ENCODE measurements around the gene KCMF1. TPM values are rescaled to one million over a fixed set of nuclear protein-coding genes. Genes with fewer than 3 reads are reported as not detected.

KCMF1 gene
- polyA plus RNA-seq, 6 donors from 2014 or later = 19.3 to 41.3 (median 25.9) TPM

- H3K27ac Mint-ChIP-seq = peak overlapping the region in 3 of 6 donors; percentile 11 to 85 (median 78)
- DNase-seq (no peak), ATAC-seq (ENCODE audit: low read depth in 2 of 2) (peak; percentile 41 to 51)
- H3K4me3 Mint-ChIP-seq = peak overlapping the region in 7 of 8 donors; percentile 12 to 87 (median 51)
- peaks cover 3 to 18% of the 10 kb centered on the region in 2 donors for H3K36me3 Mint-ChIP-seq
- no peaks in the 10 kb centered on the region for H3K27me3 Mint-ChIP-seq
- peaks cover 0 to 2% (median 0%) of the 10 kb centered on the region in 7 donors for H3K9me3 Mint-ChIP-seq
- peaks cover 37 to 66% (median 46%) of the 10 kb centered on the region in 3 donors for H3K4me1 Mint-ChIP-seq
Measured at GRCh38 chr2:84959566-84960506, 11.1 kb upstream of the KCMF1 start.

- Mint-ChIP-seq H3K9me3 (peaks cover 0 to 4% (median 0%) of the 10 kb centered on the region in 7 donors), H3K27me3 (no peaks in the 10 kb centered on the region), H3K27ac (peak overlapping the region in 3 of 6 donors; percentile 31 to 57 (median 53)), H3K36me3 (peaks cover 5 to 22% of the 10 kb centered on the region in 2 donors), H3K4me3 (peak overlapping the region in 1 of 8 donors; percentile 2), H3K4me1 (peaks cover 43 to 68% (median 56%) of the 10 kb centered on the region in 3 donors)
- ATAC-seq (ENCODE audit: low read depth in 2 of 2) = no peak
- DNase-seq = no peak
Measured at GRCh38 chr2:84962917-84963316, 8.0 kb upstream of the KCMF1 start.

DNA sequence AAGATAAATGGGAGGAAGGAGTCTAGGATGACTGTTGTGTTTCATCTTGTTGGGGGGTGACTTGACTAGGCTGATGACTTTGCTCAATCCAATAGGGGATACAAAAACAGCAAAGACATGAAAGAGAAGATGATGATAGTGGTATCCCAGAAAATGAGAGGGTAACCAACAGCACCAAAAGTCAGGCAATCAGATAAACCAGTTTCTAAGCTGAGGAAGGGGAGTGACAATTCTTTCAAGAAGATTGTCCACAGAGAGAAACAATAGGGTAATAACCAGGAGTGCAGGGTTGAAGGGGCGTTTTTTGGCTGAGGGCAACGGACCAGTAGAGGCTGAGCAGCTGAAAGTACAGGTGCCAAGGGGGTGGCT is 7.7 kb upstream of the KCMF1 start:
- DNase-seq (no peak), ATAC-seq (ENCODE audit: low read depth in 2 of 2) (no peak)
- no peaks in the 10 kb centered on the region for H3K27me3 Mint-ChIP-seq
- peak overlapping the region in 4 of 6 donors; percentile 31 to 94 (median 67) for H3K27ac Mint-ChIP-seq
- H3K9me3 Mint-ChIP-seq = peaks cover 0 to 4% (median 0%) of the 10 kb centered on the region in 7 donors
- H3K36me3 Mint-ChIP-seq = peaks cover 5 to 22% of the 10 kb centered on the region in 2 donors
- peak overlapping the region in 1 of 8 donors; percentile 31 for H3K4me3 Mint-ChIP-seq
- H3K4me1 Mint-ChIP-seq = peaks cover 47 to 67% (median 59%) of the 10 kb centered on the region in 3 donors

DNA sequence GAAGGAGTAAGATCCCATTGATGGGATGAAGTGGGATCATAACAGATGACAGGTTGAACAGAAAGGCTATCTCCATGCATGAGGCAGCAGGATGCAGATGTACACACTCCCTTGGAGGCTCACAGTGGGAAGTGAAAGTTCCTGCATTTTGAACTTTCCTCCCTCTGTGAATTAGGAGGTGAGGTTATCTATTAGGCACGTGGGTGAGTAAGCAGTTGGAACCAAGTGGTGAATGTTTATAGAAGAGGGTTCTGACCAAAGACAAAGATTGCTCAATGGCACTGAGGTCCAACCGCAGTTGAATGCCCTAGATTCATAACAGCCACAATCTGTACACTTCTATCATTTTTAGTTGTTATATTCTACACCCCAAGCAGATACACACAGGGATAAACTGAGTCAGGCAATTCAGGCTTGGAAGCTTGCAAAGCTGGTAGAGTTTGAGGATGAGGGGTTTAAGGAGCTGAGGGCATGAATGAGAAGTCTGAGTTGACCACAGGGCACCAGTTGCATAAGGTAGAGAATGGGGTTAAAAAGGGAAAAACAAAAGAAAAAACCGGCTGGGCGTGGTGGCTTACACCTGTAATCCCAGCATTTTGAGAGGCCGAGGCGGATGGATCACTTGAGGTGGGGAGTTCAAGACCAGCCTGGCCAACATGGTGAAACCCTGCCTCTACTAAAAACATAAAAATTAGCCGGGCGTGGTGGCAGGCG is 7.1 kb upstream of the KCMF1 start:
- ATAC-seq (ENCODE audit: low read depth in 2 of 2) (no peak), DNase-seq (no peak)
- Mint-ChIP-seq H3K27ac (peak overlapping the region in 5 of 6 donors; percentile 31 to 94 (median 48)), H3K9me3 (peaks cover 0 to 4% (median 0%) of the 10 kb centered on the region in 7 donors), H3K4me1 (peaks cover 48 to 67% (median 61%) of the 10 kb centered on the region in 3 donors), H3K27me3 (no peaks in the 10 kb centered on the region), H3K36me3 (peaks cover 5 to 22% of the 10 kb centered on the region in 2 donors), H3K4me3 (peak overlapping the region in 5 of 8 donors; percentile 31 to 76 (median 47))

DNA sequence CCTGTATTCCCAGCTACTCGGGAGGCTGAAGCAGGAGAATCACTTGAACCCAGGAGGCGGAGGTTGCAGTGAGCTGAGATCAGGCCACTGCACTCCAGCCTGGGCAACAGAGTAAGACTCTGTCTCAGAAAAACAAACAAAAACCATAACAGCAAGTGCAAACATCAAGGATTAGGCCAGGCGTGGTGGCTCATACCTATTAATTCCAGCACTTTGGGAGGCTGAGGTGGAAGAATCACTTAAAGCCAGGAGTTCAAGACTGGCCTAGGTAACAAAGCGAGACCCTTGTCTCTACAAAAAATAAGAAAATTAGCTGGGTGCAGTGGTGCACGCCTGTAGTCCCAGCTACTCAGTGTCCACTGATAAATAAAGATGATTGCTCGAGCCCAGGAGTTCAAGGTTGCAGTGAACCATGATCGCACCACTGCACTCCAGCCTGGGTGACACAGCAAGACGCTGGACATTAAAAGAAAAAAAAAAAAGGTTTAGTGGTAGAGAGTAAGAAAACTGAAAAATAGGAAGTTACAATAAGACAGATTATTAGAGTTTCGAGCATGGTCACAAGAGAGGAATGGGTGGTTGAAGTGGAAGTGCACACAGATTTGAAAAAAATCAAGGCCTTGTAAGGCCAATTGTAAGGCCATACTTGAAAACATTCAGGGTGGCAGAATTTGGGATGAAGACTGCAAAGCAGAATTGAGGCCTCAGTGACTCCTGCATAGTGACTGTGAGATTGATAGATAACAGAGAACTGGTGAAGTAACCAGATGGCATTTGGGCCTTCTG is 6.4 kb upstream of the KCMF1 start:
- Mint-ChIP-seq H3K36me3 (peaks cover 5 to 22% of the 10 kb centered on the region in 2 donors), H3K4me1 (peaks cover 51 to 67% (median 61%) of the 10 kb centered on the region in 3 donors), H3K27ac (peak overlapping the region; percentile 21 to 94 (median 48)), H3K9me3 (peaks cover 0 to 4% (median 0%) of the 10 kb centered on the region in 7 donors), H3K4me3 (peak overlapping the region in 7 of 8 donors; percentile 11 to 79 (median 55)), H3K27me3 (no peaks in the 10 kb centered on the region)
- ATAC-seq (ENCODE audit: low read depth in 2 of 2) (peak; percentile 44 to 45), DNase-seq (peak; percentile 18)

DNA sequence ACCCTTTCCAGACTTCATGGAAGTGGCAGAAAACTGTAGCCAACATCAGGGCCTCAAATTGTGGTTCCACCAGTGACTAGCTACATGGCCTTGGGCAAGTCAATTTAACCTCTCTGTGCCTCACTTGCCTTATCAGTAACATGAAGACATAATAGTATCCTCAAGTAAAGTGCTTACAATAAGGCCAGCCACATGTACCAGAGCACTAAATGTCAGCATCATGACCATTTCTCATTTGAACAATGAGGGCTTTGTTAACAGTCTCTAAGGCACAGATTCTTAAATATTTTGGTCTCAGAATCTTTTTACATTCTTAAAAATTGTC is 5.8 kb upstream of the KCMF1 start:
- H3K27me3 Mint-ChIP-seq = no peaks in the 10 kb centered on the region
- peaks cover 54 to 66% (median 61%) of the 10 kb centered on the region in 3 donors for H3K4me1 Mint-ChIP-seq
- H3K36me3 Mint-ChIP-seq = peaks cover 5 to 22% of the 10 kb centered on the region in 2 donors
- peaks cover 0 to 4% (median 0%) of the 10 kb centered on the region in 7 donors for H3K9me3 Mint-ChIP-seq
- peak overlapping the region in 5 of 6 donors; percentile 21 to 94 (median 48) for H3K27ac Mint-ChIP-seq
- no peak for DNase-seq
- H3K4me3 Mint-ChIP-seq = peak overlapping the region in 4 of 8 donors; percentile 24 to 79 (median 53)
- no peak for ATAC-seq (ENCODE audit: low read depth in 2 of 2)

GRCh38 chr2:84965827-84966226 is 5.1 kb upstream of the KCMF1 start:
- peaks cover 0 to 4% (median 0%) of the 10 kb centered on the region in 7 donors for H3K9me3 Mint-ChIP-seq
- DNase-seq (no peak), ATAC-seq (ENCODE audit: low read depth in 2 of 2) (no peak)
- peak overlapping the region in 2 of 6 donors; percentile 19 to 54 for H3K27ac Mint-ChIP-seq
- no peaks in the 10 kb centered on the region for H3K27me3 Mint-ChIP-seq
- peaks cover 50 to 60% (median 54%) of the 10 kb centered on the region in 3 donors for H3K4me1 Mint-ChIP-seq
- no peak overlapping the region for H3K4me3 Mint-ChIP-seq
- peaks cover 5 to 22% of the 10 kb centered on the region in 2 donors for H3K36me3 Mint-ChIP-seq

- Mint-ChIP-seq H3K4me1 (peaks cover 46 to 56% (median 50%) of the 10 kb centered on the region in 3 donors), H3K27ac (peak overlapping the region in 5 of 6 donors; percentile 21 to 84 (median 64)), H3K4me3 (peak overlapping the region in 2 of 8 donors; percentile 15 to 29)
Measured at GRCh38 chr2:84966731-84967130, 4.2 kb upstream of the KCMF1 start.

GRCh38 chr2:84969511-84970209 is 1.3 kb upstream of the KCMF1 start:
- DNase-seq = peak; percentile 54
- Mint-ChIP-seq H3K36me3 (peaks cover 4 to 5% of the 10 kb centered on the region in 2 donors), H3K27ac (peak overlapping the region; percentile 93 to 99 (median 98)), H3K27me3 (no peaks in the 10 kb centered on the region), H3K9me3 (peaks cover 0 to 4% (median 0%) of the 10 kb centered on the region in 7 donors), H3K4me1 (peaks cover 45 to 57% (median 51%) of the 10 kb centered on the region in 3 donors), H3K4me3 (peak overlapping the region; percentile 93 to 99 (median 97))
- peak in 1 of 2 donors; percentile 5 for ATAC-seq (ENCODE audit: low read depth in 2 of 2)

More at GRCh38 chr2:84966731-84967130, 4.2 kb upstream of the KCMF1 start:
- H3K9me3 Mint-ChIP-seq = peaks cover 0 to 4% (median 0%) of the 10 kb centered on the region in 7 donors
- DNase-seq (no peak), ATAC-seq (ENCODE audit: low read depth in 2 of 2) (no peak)
- H3K27me3 Mint-ChIP-seq = no peaks in the 10 kb centered on the region
- H3K36me3 Mint-ChIP-seq = peaks cover 5 to 22% of the 10 kb centered on the region in 2 donors

DNA sequence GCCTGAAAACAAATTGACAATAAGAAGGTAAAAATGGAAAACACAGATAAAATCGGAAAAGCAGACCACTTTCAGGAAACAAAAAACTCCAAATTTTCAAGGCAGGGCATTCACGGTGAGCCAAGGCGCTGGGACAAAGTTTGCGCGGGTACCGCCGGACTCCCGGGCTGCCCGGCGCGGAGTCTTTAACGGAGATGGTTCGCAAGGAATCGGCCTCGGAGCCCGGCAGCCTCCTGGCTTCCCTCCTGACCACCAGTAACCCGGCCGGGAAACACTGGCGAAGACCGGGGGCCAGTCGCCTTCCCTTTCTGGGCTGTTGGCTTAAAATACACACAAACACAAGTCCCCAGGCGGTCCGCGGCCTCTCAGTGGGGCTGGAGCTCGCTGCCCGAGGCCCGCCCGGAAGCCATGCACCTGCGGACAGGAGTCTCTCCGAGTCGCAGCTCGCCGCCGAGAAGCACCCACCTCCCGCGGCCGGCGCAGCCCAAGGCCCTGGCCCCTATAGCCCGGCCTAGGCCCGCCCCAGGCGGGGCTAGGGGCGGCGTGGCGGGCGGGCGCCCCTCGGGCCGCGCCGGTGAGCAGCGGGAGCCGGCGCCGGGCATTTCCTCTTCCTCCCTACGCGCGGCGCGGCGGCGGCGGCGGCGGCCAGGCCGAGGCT is 622 bp upstream of the KCMF1 start:
- DNase-seq (peak; percentile 74), ATAC-seq (ENCODE audit: low read depth in 2 of 2) (peak; percentile 56 to 65)
- H3K4me3 Mint-ChIP-seq = peak overlapping the region; percentile 93 to 99 (median 97)
- H3K4me1 Mint-ChIP-seq = peaks cover 39 to 56% (median 46%) of the 10 kb centered on the region in 3 donors
- no peaks in the 10 kb centered on the region for H3K36me3 Mint-ChIP-seq
- no peaks in the 10 kb centered on the region for H3K9me3 Mint-ChIP-seq
- H3K27ac Mint-ChIP-seq = peak overlapping the region; percentile 93 to 99 (median 98)
- H3K27me3 Mint-ChIP-seq = no peaks in the 10 kb centered on the region

- Mint-ChIP-seq H3K27ac (peak overlapping the region; percentile 83 to 97 (median 94)), H3K36me3 (no peaks in the 10 kb centered on the region), H3K9me3 (no peaks in the 10 kb centered on the region), H3K4me1 (peaks cover 41 to 64% (median 44%) of the 10 kb centered on the region in 3 donors), H3K27me3 (no peaks in the 10 kb centered on the region), H3K4me3 (peak overlapping the region; percentile 83 to 98 (median 88))
- peak; percentile 46 to 58 for ATAC-seq (ENCODE audit: low read depth in 2 of 2)
- DNase-seq = peak; percentile 74
Measured at GRCh38 chr2:84971510-84972206, 697 bp downstream of the KCMF1 start.
